HL-60/S4 treated with retinoic acid at 250 ng/mL for 4 days and 3 days (cell line): Measurements from ENCODE around the gene LIPE.

Source experiments
- in situ Hi-C: fragments of 300-500 bp; cut with MboI; formaldehyde crosslinking; loops from 2 replicates; pipeline ENCODE4 v1.7.0; 2022; ENCODE audit warnings: low sequenced_read_pairs

Gene LIPE

DNA sequence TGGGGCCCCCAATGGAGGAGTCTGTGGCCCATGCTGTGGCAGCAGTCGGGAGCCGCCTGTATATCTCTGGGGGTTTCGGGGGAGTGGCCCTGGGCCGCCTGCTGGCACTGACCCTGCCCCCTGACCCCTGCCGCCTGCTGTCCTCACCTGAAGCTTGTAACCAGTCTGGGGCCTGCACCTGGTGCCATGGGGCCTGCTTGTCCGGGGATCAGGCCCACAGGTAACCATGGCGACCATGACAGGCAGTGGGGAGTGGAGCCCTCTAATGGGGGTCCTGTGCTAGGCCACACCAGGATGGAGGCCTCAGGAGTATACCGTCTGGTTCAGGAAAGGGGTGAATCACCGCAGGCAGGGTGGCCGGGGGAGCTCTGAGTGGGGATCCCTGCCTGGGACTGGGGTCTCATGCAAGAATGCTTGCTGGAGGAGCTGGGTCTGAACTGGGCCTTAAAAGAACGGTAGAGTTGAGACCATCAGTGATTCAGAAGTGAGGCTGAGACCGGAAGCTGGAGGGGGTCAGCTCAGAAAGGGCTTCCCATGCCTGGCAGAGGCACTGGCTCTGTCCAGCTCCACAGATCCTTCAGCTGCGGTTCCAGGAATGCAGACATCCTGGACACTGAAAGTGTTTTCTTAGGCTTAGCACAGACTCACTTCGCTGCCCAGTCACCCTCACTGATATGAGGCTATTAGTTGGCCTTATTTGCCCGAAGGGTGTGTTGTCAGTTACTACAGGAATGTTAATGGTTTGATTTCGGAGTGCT lies 66.2 kb downstream of the LIPE start:
- in situ Hi-C loops, result no loop called here

DNA sequence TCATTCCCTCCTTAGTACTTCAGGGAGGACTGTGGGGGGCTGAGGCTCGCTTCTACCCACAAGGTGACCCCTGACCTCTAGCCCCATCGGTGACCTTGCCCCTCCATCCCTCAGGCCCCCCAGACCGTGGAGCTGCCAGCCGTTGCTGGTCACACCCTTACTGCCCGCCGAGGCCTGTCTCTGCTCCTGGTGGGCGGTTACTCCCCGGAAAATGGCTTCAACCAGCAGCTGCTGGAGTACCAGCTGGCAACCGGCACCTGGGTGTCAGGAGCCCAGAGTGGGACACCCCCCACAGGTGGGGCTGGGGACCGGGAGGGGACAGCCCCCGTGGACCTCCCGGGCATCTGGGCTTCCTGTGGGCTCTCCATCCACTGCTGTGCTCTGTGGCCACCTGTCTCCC lies 69.9 kb downstream of the LIPE start:
- in situ Hi-C loops, result no loop called here

DNA sequence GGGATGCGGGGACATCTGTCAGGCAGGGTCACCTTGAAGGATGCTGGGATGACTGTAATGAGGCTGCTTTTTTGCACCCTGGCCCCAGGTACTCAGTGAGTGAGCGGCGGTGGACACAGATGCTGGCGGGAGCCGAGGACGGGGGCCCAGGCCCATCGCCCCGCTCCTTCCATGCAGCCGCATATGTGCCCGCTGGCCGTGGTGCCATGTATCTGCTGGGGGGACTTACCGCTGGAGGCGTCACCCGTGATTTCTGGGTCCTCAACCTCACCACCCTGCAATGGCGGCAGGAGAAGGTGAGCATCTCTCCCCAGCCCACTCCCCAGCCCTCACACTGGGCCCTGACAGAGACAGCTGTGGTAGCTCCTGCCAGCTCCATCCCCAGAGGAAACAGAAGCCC lies 70.5 kb downstream of the LIPE start:
- in situ Hi-C loops, result no loop called here

DNA sequence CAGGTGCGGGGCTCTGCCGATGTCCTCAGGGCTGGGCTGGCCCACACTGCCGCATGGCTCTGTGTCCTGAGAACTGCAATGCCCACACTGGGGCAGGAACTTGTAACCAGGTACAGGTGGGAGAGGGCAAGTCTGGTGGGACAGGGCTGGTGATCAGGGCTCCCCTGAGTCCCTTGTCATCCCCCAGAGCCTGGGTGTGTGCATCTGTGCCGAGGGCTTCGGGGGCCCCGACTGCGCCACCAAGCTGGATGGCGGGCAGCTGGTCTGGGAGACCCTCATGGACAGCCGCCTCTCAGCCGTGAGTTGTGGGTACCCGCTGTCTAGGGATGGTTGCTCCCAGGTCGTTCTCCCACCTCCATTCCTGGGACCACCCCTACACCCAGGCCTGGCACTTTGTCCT lies 71.3 kb downstream of the LIPE start:
- in situ Hi-C loops, result no loop called here

DNA sequence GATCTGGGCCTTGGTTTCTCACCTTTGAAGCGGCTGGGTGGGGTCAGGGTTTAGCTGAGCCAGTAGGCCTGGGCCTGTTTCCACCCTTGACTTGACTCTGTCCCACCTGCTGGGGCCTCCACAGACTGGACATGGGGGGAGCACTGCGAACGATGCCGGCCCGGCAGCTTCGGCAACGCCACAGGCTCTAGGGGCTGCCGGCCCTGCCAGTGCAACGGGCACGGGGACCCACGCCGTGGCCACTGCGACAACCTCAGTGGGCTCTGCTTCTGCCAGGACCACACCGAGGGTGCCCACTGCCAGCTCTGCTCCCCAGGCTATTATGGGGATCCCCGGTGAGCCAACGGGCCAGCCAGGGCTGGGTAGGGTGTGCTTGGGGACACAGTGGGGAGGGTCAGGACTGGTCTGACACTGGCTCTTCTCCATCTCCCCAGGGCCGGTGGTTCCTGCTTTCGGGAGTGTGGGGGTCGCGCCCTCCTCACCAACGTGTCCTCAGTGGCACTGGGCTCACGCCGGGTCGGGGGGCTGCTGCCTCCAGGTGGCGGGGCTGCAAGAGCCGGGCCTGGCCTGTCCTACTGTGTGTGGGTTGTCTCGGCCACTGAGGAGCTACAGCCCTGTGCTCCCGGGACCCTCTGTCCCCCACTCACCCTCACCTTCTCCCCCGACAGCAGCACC lies 73.7 kb downstream of the LIPE start:
- in situ Hi-C loops, result no loop called here

DNA sequence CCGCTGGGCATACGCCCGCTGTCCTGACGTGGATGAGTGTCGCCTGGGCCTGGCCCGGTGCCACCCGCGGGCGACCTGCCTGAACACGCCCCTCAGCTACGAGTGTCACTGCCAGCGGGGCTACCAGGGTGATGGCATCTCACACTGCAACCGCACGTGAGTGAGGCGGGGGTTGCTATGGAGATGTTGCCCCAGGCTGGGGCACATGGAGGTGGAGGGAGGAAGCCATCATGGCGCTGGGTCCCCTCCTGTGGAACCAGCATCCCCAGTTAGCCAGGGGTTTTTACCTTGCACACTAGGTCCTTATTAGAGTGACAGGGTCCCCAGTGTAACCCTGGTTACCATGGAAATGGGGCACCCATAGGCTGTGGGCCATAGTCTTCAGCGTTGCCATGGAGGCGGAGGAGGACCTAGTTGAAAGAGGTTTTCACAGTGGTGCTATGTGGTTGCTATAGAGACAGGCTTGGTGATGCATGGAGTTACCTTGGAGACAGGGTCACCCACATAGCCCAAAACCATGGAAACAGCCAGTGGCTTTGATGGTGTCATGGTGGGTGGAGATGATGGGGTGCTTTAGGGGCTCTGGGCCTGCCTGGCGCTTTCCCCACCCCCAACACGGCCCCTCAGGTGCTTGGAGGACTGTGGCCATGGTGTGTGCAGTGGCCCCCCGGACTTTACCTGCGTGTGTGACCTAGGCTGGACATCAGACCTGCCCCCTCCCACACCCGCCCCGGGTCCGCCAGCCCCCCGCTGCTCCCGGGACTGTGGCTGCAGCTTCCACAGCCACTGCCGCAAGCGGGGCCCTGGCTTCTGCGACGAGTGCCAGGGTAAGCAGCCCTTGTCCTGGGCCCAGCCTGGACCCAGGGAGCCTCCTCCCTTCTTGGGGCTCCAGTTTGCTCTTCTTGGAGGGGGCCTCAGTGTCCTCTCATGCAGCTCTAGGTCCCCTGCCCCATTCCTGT lies 74.6 kb downstream of the LIPE start:
- in situ Hi-C loops, result no loop called here
